GM18519 (cell line): ENCODE data around the gene LRRC8B.

Source experiments
- ATAC-seq: cut with Tn5 transposase; IDR thresholded peaks from one replicate; pipeline ENCODE4 v1.9.1; 2021; ENCODE audit warnings: mild to moderate bottlenecking, moderate library complexity; ENCODE audit not compliant: unreplicated experiment, low FRiP score

Gene LRRC8B

GRCh38 chr1:89546082-89546889 lies 21.7 kb downstream of the LRRC8B start:
- ATAC-seq: no peak

DNA sequence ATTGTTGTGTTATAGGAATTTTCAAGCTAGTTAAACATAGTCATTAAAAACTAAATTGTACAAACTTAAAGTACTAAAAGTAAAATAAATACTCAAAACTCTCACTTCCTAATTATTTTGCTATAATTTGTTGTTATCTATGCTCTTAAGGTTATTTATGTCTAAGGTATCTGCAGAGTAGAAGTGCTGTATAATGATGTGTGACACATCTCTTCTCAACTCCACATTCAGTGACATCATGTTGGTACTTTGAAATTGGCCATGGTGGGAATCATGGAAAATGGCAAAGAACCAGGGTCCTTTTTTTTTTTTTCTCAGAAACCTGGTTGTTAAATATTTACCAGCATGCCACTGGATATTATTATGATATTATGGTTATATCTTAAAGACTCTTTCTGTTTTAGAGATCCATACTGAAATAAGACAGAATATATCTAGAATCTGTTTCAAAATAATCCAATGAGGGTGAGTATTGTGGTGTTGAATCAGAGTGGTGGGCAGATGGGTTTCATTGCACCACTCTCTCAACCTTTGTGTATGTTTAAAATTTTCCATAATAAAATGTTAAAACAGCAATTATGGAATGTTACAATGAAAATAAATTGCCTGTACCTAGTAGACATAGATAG lies 22.4 kb downstream of the LRRC8B start:
- no peak for ATAC-seq

- no peak for ATAC-seq
These were observed 23.0 kb downstream of the LRRC8B start for GRCh38 chr1:89547563-89548116.

- no peak for ATAC-seq
These were observed 23.7 kb downstream of the LRRC8B start for GRCh38 chr1:89548122-89548857.

- no peak for ATAC-seq
These were observed 26.4 kb downstream of the LRRC8B start for GRCh38 chr1:89550995-89551394.

GRCh38 chr1:89552471-89553081 lies 27.9 kb downstream of the LRRC8B start:
- ATAC-seq: peak; percentile 51

DNA sequence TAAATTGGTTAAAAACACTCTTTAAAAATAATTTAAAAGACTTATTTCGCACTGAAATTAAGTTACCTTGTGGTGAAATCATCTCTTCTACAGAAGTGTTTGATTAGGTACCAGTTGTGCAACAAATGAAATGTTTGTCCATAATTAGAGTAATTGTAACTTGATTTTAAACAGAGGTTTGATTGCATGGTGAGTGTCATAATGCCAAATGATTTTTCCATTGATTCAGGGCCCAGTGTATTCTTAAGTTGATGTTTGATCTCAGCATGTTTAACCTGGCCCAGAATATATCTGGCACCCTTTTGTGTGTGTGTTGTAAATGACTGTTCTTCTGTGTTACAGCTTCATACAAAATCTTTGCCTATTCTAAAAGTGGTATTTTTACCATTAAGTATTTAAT lies 28.5 kb downstream of the LRRC8B start:
- ATAC-seq: no peak

DNA sequence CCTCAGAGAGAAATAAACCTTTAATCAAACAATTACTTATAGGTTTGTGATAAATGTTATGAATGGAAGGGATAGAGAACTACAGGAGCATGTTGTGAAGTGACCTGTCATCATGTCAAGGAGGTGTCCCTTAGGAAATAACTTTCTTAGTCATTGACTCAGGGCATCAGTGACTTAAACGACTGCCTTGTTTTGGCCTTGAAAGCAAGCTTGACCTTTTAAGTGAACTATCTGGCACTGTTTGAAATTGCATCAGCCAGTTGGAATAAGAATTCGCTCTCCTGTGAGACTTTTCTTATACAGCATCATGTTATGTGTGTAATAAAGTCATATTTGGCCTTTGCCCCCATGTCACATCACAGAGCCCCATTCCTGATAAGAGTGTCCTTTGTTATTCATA lies 30.9 kb downstream of the LRRC8B start:
- no peak for ATAC-seq

DNA sequence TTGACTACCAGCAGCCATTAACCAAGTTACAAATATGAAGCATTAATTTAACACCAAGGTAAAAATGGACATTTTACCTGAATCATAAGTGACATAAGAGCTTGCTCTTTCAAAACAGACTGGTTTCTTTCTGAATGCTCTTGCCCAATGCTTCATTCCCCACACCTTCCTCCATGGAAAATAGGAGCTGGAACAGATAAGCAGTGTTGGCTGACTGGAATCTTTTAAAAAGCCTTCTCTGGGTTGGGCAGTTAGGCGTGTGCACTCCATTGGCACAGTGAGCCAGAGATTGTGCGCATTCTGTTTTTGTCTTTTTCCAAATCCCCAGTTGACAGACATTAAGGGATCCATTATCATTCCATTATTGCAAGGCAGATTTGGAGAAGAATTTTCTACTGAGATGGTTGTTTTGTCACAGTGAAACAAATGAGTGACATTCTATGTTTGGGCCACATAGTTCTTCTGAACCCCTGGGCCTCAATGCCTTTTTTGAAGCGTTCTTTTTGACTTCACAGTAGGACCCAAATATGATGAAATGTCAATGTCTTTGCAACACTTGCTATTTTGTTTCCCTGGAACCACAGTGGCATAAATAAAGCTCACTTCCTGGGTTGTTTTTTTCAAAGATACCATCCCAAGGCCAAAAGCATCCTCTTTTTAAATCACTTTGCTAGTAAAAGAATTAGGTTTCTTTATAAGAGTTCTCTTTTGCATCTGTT lies 32.3 kb downstream of the LRRC8B start:
- ATAC-seq: no peak

GRCh38 chr1:89557445-89557825 lies 32.8 kb downstream of the LRRC8B start:
- ATAC-seq: no peak

DNA sequence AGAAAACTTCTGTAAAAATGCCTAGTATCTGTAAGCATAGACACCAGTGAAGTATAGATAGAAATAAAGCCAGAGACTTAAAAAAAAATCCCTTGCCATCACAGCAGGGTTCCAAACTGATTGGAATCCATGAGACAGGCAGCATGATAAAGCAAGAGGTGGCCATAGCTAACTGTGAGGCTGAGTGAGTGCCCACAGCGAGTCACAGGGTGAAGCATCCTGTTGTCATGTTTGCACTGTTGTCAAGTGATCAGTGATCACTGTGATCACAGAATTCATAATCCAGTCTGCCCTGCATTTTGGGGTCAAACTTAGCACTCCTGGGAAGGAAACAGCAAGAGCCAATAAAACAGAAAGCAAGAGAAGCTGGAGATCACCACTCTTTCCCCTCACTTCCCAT lies 33.3 kb downstream of the LRRC8B start:
- ATAC-seq: no peak

DNA sequence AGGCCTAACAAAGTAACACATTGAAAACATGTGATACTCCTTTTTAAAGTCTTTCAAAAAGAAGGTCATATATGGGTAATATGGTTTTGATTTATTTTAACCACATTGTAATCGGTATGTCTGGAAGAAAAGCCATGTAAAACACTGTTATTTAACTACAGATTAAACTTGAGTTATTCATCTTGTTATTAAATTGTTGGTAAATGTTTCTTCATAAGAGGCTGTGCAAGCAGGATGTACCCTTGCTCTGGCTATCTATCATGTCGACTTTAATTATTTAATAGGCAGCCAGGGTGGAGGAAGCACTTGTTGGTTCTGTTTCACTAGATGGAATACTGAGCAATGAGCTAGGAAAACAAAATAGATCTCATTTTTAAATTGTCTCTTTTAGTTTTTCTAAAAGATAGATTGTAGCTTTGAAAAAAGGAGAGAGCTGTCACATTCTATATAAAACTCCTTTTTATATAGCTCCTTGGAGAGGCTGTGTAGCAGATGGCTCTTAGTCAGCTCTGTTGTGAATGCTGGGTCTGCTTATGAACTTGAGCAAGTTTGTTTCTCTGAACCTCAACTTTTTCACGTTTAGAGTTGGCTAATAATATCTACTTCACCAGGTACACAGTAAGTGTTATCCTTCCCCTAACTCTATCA lies 39.5 kb downstream of the LRRC8B start:
- ATAC-seq: no peak

DNA sequence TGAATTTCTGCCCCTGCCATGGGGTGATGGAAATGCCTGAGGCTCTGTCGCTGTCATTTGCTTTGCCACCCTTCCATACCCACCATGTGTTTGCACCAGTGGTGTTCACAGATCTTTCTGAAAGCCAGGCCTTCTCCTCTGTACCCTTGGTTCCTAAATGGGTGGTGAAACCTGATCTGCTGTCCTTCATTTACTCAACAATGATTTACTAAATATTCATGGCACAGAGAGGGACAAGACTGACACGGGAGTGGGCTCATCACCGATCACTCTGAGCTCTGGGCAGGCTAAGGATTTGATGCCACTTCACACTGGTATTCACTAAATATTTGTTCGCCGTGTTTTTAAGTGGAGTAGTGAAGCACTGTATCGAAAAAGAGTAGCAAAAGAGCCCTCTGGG lies 40.9 kb downstream of the LRRC8B start:
- no peak for ATAC-seq

DNA sequence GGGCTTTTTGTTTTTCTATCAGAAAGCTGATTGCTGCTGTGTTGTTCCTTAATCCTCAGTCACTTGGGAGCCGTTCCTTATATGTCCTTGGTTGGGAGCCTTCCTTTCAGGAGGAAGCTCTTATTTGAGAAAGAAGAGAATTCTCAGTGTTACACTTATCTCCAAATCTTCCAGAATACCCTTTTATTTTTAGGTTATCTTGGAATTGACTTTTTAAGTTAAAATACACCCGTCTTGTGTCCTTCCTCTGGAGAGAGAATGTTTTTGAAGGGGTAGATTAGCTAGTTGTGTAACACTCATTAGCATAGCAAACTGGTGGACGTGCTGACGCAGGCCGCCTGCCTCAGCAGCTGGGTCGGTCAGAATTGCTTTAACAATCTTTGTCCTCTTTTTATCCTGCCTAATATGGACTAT lies 42.1 kb downstream of the LRRC8B start:
- no peak for ATAC-seq

DNA sequence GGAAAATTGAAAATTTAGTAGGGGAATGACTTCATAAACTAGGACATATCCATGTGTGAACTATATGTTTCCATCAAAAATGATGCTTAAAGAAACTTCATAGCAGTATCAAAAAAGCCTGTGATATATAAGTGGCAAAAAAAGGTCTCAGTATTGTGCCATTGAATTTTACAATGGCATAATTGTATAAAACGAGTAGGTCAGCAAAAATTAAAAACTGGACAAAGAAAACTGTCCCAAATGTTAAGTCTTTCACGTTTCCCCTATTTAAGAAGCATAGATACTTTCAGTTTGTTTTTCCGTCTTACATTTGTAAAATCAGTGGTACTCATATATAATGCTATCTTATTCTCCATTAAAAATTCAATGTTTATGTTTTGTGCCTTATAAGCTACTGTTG lies 43.2 kb downstream of the LRRC8B start:
- ATAC-seq: no peak

DNA sequence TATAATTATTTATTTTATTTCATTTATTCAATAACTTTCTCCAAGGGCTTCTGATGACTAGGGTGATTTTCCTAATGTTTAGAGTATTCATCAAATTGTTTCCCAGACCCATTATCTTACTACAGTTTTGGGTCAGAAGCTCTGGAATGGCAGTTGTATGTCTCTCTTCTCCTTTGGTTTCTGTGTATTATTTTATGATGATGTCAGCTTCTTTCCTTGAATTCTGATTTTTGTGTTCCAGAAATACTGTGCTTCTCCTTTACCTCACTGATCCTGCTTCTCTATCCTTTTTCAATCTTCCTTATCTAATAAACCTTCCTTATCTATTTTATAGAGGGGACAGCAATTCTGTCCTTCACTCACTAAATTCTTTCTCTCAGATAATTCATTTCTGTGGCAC lies 48.8 kb downstream of the LRRC8B start:
- no peak for ATAC-seq

- ATAC-seq: no peak
These were observed 50.0 kb downstream of the LRRC8B start for GRCh38 chr1:89574621-89575020.

- ATAC-seq: no peak
These were observed 50.6 kb downstream of the LRRC8B start for GRCh38 chr1:89575207-89575606.

GRCh38 chr1:89576013-89576412 lies 51.4 kb downstream of the LRRC8B start:
- ATAC-seq: no peak

- ATAC-seq: no peak
These were observed 53.5 kb downstream of the LRRC8B start for GRCh38 chr1:89578151-89578550.
